ENCODE measurements around the gene PRKRIP1.
A peak's percentile ranks its signal among the peaks of the same experiment; 100 is the strongest.
"Not testable (repeated sequence)": the region's sequence is repeated elsewhere in the genome, so short reads cannot be mapped to it uniquely, and the experiment has no call there.

PRKRIP1 gene

GRCh38 chr7:102404005-102404861 lies 8.1 kb downstream of the PRKRIP1 start:
- DNase-seq = peak; percentile 59

GRCh38 chr7:102404862-102405188 lies 8.7 kb downstream of the PRKRIP1 start:
- not testable (repeated sequence) for DNase-seq

GRCh38 chr7:102407910-102408309 lies 11.7 kb downstream of the PRKRIP1 start:
- DNase-seq = no peak

- DNase-seq = not testable (repeated sequence)
Measured at GRCh38 chr7:102408530-102408929, 12.4 kb downstream of the PRKRIP1 start.

- no peak for DNase-seq
Measured at GRCh38 chr7:102409340-102409739, 13.2 kb downstream of the PRKRIP1 start.

- no peak for DNase-seq
Measured at GRCh38 chr7:102410123-102410522, 14.0 kb downstream of the PRKRIP1 start.

- DNase-seq = no peak
Measured at GRCh38 chr7:102410918-102411317, 14.8 kb downstream of the PRKRIP1 start.

- DNase-seq = peak; percentile 40
Measured at GRCh38 chr7:102412548-102412947, 16.4 kb downstream of the PRKRIP1 start.

GRCh38 chr7:102413091-102413490 lies 16.9 kb downstream of the PRKRIP1 start:
- no peak for DNase-seq

GRCh38 chr7:102413611-102414010 lies 17.4 kb downstream of the PRKRIP1 start:
- DNase-seq = no peak

- DNase-seq = no peak
Measured at GRCh38 chr7:102415685-102416225, 19.6 kb downstream of the PRKRIP1 start.

- DNase-seq = no peak
Measured at GRCh38 chr7:102416406-102416805, 20.2 kb downstream of the PRKRIP1 start.

- no peak for DNase-seq
Measured at GRCh38 chr7:102417105-102417504, 20.9 kb downstream of the PRKRIP1 start.

- DNase-seq = no peak
Measured at GRCh38 chr7:102418592-102418991, 22.4 kb downstream of the PRKRIP1 start.

GRCh38 chr7:102421706-102422240 lies 25.6 kb downstream of the PRKRIP1 start:
- DNase-seq = no peak

- DNase-seq = no peak
Measured at GRCh38 chr7:102424129-102424551, 28.0 kb downstream of the PRKRIP1 start.

- DNase-seq = no peak
Measured at GRCh38 chr7:102424787-102425218, 28.6 kb downstream of the PRKRIP1 start.

GRCh38 chr7:102425639-102426267 lies 29.6 kb downstream of the PRKRIP1 start:
- no peak for DNase-seq

GRCh38 chr7:102426268-102427018 lies 30.3 kb downstream of the PRKRIP1 start:
- no peak for DNase-seq

- DNase-seq = no peak
Measured at GRCh38 chr7:102427019-102427405, 30.8 kb downstream of the PRKRIP1 start.

GRCh38 chr7:102429141-102429899 lies 33.2 kb downstream of the PRKRIP1 start:
- DNase-seq = no peak

GRCh38 chr7:102431617-102432298 lies 35.6 kb downstream of the PRKRIP1 start:
- DNase-seq = peak; percentile 42

Measured in DMS 273 treated with DMSO at 0.1 percent for 48 hours (cell line).